Stomach (tissue), 9 donors: ENCODE measurements around the gene TEPSIN. TPM values are rescaled to one million over a fixed set of nuclear protein-coding genes. Genes with fewer than 3 reads are reported as not detected.

Experiments used
- DNase-seq, 2 donors: peaks; one replicate each; pipeline versions ENCODE4 v3.0.0 to v3.0.0-alpha.2; 2013 to 2019
- H3K27ac ChIP-seq, 5 donors: fragments of 200-600 bp in 4 of 5; sonication (generic) in 4 of 5; one replicate each; pipeline ENCODE4 v1.5.1; 2013 to 2019; ENCODE audit warnings: mild to moderate bottlenecking in 1 of 5, moderate library complexity in 1 of 5
- H3K27me3 ChIP-seq, 3 donors: fragments of 200-600 bp; sonication (generic); one replicate each; pipeline ENCODE4 v1.5.1; 2017 to 2019; ENCODE audit warnings: mixed run types in 1 of 3
- H3K36me3 ChIP-seq, 4 donors: fragments of 200-600 bp; sonication (generic); 1 replicate in 3 of 4; 2 replicates in 1 of 4; pipeline ENCODE4 v1.5.1; 2016 to 2019
- H3K4me1 ChIP-seq, 4 donors: fragments of 200-600 bp; sonication (generic); one replicate each; pipeline ENCODE4 v1.5.1; 2016 to 2019
- H3K4me3 ChIP-seq, 4 donors: fragments of 200-600 bp; sonication (generic) in 3 of 4; one replicate each; pipeline ENCODE4 v1.5.1; 2016 to 2019; ENCODE audit warnings: mild to moderate bottlenecking in 1 of 4
- H3K9me3 ChIP-seq, 4 donors: fragments of 200-600 bp; sonication (generic); one replicate each; pipeline ENCODE4 v1.5.1; 2016 to 2019
- CTCF ChIP-seq, 7 experiments: fragments of 450-650 bp in 4 of 7; fragments of 200-600 bp in 3 of 7; sonication (generic) in 3 of 7; IDR thresholded peaks; one replicate each; pipeline ENCODE4 v1.5.1; 2016 to 2019; ENCODE audit warnings: antibody characterized with exemption in 7 of 7, control low read depth in 2 of 7, mild to moderate bottlenecking in 1 of 7
- EP300 ChIP-seq: sonication (generic); formaldehyde crosslinking; IDR thresholded peaks from one replicate; pipeline ENCODE4 v1.6.1; 2017; ENCODE audit warnings: antibody characterized with exemption
- POLR2A ChIP-seq, 4 donors: fragments of 450-650 bp; IDR thresholded peaks; one replicate each; pipeline ENCODE4 v1.6.1; 2016; ENCODE audit warnings: antibody characterized with exemption in 4 of 4, control low read depth in 2 of 4, mild to moderate bottlenecking in 1 of 4, moderate library complexity in 1 of 4
- POLR2AphosphoS5 ChIP-seq, 3 donors: sonication (generic); formaldehyde crosslinking; IDR thresholded peaks; one replicate each; pipeline ENCODE4 v1.6.1; 2016; ENCODE audit warnings: antibody characterized with exemption in 3 of 3
- WGBS, 5 donors: extraction: QIAGEN DNeasy Blood & Tissue Kit in 3 of 5; methylation state at CpG; one replicate each; pipeline versions ENCODE4 v1.1.5 to v1.1.7; 2013 to 2018; 5-methylcytosine and 5-hydroxymethylcytosine counted together
- intact Hi-C: fragments of 100-400 bp; cut with DNase I; formaldehyde crosslinking; loops from one replicate; pipeline ENCODE4 v1.15.1; 2023; ENCODE audit warnings: low total_unique reads
- polyA plus RNA-seq, 3 donors: library from polyadenylated mRNA; stranded (reverse); fragments of 200-250 nt; gene quantifications; one replicate each; pipeline ENCODE4 v1.2.3, GENCODE V29; 2013
- total RNA-seq, 5 donors: library from RNA; depleted of rRNA; stranded (reverse); fragments of >200 nt; gene quantifications; one replicate each; pipeline versions ENCODE4 v1.1.0 to v1.2.3, GENCODE V29; 2014 to 2016
- donor health status: healthy with polysubstance abuse.
- donor health status: Bipolar disorder and iron deficiency.
- donor health status: healthy.

TEPSIN gene
- total and polyA plus RNA-seq, 8 donors = 9.4 to 295 (median 21.4) TPM

- Histone ChIP-seq H3K27me3 (no peaks in the 10 kb centered on the region), H3K36me3 (peaks cover 41 to 82% (median 78%) of the 10 kb centered on the region in 4 donors), H3K27ac (no peak overlapping the region), H3K4me1 (peaks cover 17 to 35% (median 30%) of the 10 kb centered on the region in 4 donors), H3K9me3 (no peaks in the 10 kb centered on the region), H3K4me3 (no peak overlapping the region)
- TF ChIP-seq EP300 = no peak
- peak in 1 of 2 donors; percentile 1 for DNase-seq
- 91 to 98% (median 94%) methylated on average over 12 to 17 of the region's 17 CpGs for WGBS, 5 donors
- intact Hi-C loops = loop anchor here (10.0 kb wide), 1 partner anchor 89 kb away; no protein-coding TSS in a partner anchor
Observed at GRCh38 chr17:81233316-81233715, 5.5 kb downstream of the TEPSIN start.

GRCh38 chr17:81232616-81233241 lies 6.1 kb downstream of the TEPSIN start:
- TF ChIP-seq POLR2A (IDR thresholded peaks at IDR 0.05) (no peak), POLR2AphosphoS5 (IDR thresholded peaks at IDR 0.05) (no peak), CTCF (IDR thresholded peaks at IDR 0.05) (no peak), EP300 (no peak)
- Histone ChIP-seq H3K27ac (no peak overlapping the region), H3K4me3 (no peak overlapping the region), H3K27me3 (no peaks in the 10 kb centered on the region), H3K9me3 (no peaks in the 10 kb centered on the region), H3K4me1 (peaks cover 11 to 29% (median 24%) of the 10 kb centered on the region in 4 donors), H3K36me3 (peaks cover 41 to 83% (median 81%) of the 10 kb centered on the region in 4 donors)
- DNase-seq = no peak
- 89 to 95% (median 92%) methylated on average over 8 to 19 of the region's 19 CpGs for WGBS, 5 donors
- intact Hi-C loops = loop anchor here (10.0 kb wide), 1 partner anchor 88 kb away; no protein-coding TSS in a partner anchor

- DNase-seq = no peak
- 89 to 95% (median 93%) methylated on average over 29 to 43 of the region's 43 CpGs for WGBS, 5 donors
- intact Hi-C loops = loop anchor here (10.0 kb wide), 1 partner anchor 87 kb away; no protein-coding TSS in a partner anchor
- H3K4me3 ChIP-seq = no peak overlapping the region
- no peak for TF ChIP-seq CTCF (IDR thresholded peaks at IDR 0.05)
- TF ChIP-seq EP300 = no peak
- TF ChIP-seq POLR2AphosphoS5 (IDR thresholded peaks at IDR 0.05) = no peak
- TF ChIP-seq POLR2A (IDR thresholded peaks at IDR 0.05) = no peak
- no peak overlapping the region for H3K27ac ChIP-seq
- H3K27me3 ChIP-seq = no peaks in the 10 kb centered on the region
- H3K9me3 ChIP-seq = no peaks in the 10 kb centered on the region
- H3K4me1 ChIP-seq = peaks cover 4 to 21% (median 16%) of the 10 kb centered on the region in 4 donors
- peaks cover 41 to 83% (median 80%) of the 10 kb centered on the region in 4 donors for H3K36me3 ChIP-seq
Observed at GRCh38 chr17:81231766-81232581, 6.9 kb downstream of the TEPSIN start.

- Histone ChIP-seq H3K9me3 (no peaks in the 10 kb centered on the region), H3K27ac (no peak overlapping the region), H3K27me3 (no peaks in the 10 kb centered on the region), H3K36me3 (peaks cover 41 to 76% (median 72%) of the 10 kb centered on the region in 4 donors), H3K4me3 (no peak overlapping the region), H3K4me1 (peaks cover 0 to 13% (median 8%) of the 10 kb centered on the region in 4 donors)
- DNase-seq = no peak
- TF ChIP-seq EP300 (no peak), POLR2AphosphoS5 (IDR thresholded peaks at IDR 0.05) (no peak), POLR2A (IDR thresholded peaks at IDR 0.05) (no peak), CTCF (IDR thresholded peaks at IDR 0.05) (no peak)
- intact Hi-C loops = loop anchor here (10.0 kb wide), 1 partner anchor 86 kb away; no protein-coding TSS in a partner anchor
- 87 to 92% (median 90%) methylated on average over 24 to 31 of the region's 31 CpGs for WGBS, 5 donors
Observed at GRCh38 chr17:81231121-81231645, 7.7 kb downstream of the TEPSIN start.
